ENCODE results near the gene MEF2C. TPM values are rescaled to one million over a fixed set of nuclear protein-coding genes. Genes with fewer than 3 reads are reported as not detected.

MEF2C gene
- total and polyA plus RNA-seq, 4 experiments from 2014 or later, result 0.12 to 1.0 (median 0.28) TPM

DNA sequence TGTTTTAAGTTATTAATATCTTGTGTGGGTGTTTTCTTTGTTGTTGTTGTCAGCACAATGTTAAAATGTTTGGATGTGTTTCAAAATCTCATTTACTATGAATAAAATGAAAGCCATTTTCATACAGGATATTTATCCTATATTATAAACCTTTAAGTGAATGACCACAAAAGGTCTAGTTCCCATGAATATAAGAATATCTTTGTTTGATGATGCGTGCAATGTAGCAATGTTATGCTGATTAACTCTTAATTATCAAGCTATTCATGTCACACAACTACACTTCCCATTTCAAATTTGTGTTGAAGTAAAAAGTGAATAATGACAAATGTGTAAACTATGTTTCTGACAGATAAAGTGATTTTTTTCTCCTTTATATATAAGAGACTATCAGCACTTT is 59.8 kb downstream of the MEF2C start:
- Mint-ChIP-seq H3K9me3 (peaks cover 0 to 1% (median 0%) of the 10 kb centered on the region in 8 donors), H3K4me3 (no peak overlapping the region), H3K36me3 (no peaks in the 10 kb centered on the region), H3K27ac (no peak overlapping the region), H3K27me3 (peaks cover 3 to 8% of the 10 kb centered on the region in 2 donors), H3K4me1 (peaks cover 6 to 18% (median 12%) of the 10 kb centered on the region in 4 donors)
- ChIA-PET CTCF (ENCODE audit: partially characterized antibody) (no interaction called here), POLR2A (ENCODE audit: partially characterized antibody) (no interaction called here)
- H3K4me3 ChIP-seq (ENCODE audit: low read length in 2 of 2), result no peak overlapping the region
- intact Hi-C loops (cut with micrococcal nuclease), result no loop called here
- DNase-seq, result no peak
- no peaks in the 10 kb centered on the region for H3K9me3 ChIP-seq (ENCODE audit: control insufficient read depth in 1 of 2, low read length in 2 of 2)
- peaks cover 13% of the 10 kb centered on the region for H3K4me1 ChIP-seq (ENCODE audit: insufficient read depth, low read length)
- no peaks in the 10 kb centered on the region for H3K36me3 ChIP-seq (ENCODE audit: insufficient read depth, low read length)
- H3K27ac ChIP-seq (ENCODE audit: low read depth, low read length), result no peak overlapping the region
- no peaks in the 10 kb centered on the region for H3K27me3 ChIP-seq (ENCODE audit: insufficient read depth, low read length)

DNA sequence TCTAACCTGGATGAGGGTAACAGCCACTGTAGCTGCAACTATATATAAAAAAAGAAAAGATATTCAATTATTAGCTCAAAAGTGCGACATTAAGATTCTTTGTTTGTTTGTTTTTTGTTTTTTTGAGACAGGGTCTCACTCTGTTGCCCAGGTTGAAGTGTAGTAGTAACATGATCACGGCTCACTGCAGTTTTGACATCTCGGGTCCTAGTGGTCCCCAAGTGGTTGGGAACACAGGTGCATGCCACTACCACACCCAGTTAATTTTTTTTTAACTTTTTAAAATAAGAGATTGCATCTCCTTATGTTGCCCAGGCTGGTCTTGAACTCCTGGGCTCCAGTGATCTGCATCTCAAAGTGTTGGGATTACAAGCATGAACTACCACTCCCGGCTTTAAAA is 61.8 kb downstream of the MEF2C start:
- Mint-ChIP-seq H3K27me3 (peaks cover 3 to 8% of the 10 kb centered on the region in 2 donors), H3K27ac (no peak overlapping the region), H3K4me3 (no peak overlapping the region), H3K4me1 (peaks cover 0 to 5% (median 0%) of the 10 kb centered on the region in 4 donors), H3K36me3 (no peaks in the 10 kb centered on the region), H3K9me3 (peaks cover 0 to 1% (median 0%) of the 10 kb centered on the region in 8 donors)
- no peak overlapping the region for H3K4me3 ChIP-seq (ENCODE audit: low read length in 2 of 2)
- ChIA-PET POLR2A (ENCODE audit: partially characterized antibody) (no interaction called here), CTCF (ENCODE audit: partially characterized antibody) (interaction anchor here (0.6 to 0.8 kb wide), 2 partner anchors 9 to 209 kb away, joined by 3 read pairs; no protein-coding TSS in a partner anchor)
- H3K9me3 ChIP-seq (ENCODE audit: control insufficient read depth in 1 of 2, low read length in 2 of 2), result no peaks in the 10 kb centered on the region
- no peak overlapping the region for H3K27ac ChIP-seq (ENCODE audit: low read depth, low read length)
- H3K27me3 ChIP-seq (ENCODE audit: insufficient read depth, low read length), result no peaks in the 10 kb centered on the region
- no peaks in the 10 kb centered on the region for H3K36me3 ChIP-seq (ENCODE audit: insufficient read depth, low read length)
- DNase-seq, result no peak
- intact Hi-C loops (cut with micrococcal nuclease), result no loop called here
- no peaks in the 10 kb centered on the region for H3K4me1 ChIP-seq (ENCODE audit: insufficient read depth, low read length)

DNA sequence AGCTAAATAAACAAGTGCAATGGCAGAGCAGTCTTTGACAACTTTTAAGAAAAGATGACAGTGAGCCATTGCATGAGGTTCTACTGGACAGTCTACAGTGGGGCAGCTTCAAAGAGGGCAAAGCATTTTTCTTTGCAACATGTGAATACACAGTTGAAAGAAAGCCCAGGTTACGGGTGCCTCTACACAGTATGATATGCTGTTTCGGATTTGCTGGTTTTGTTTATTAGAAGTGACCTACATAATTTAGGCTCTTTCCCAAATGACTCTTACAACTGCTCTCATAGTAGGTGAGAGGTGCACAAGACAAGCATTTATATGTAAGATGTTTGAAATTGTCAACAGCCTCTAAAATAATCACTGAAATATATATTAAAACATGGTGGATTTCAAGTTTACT is 62.4 kb downstream of the MEF2C start:
- no peaks in the 10 kb centered on the region for H3K36me3 ChIP-seq (ENCODE audit: insufficient read depth, low read length)

DNA sequence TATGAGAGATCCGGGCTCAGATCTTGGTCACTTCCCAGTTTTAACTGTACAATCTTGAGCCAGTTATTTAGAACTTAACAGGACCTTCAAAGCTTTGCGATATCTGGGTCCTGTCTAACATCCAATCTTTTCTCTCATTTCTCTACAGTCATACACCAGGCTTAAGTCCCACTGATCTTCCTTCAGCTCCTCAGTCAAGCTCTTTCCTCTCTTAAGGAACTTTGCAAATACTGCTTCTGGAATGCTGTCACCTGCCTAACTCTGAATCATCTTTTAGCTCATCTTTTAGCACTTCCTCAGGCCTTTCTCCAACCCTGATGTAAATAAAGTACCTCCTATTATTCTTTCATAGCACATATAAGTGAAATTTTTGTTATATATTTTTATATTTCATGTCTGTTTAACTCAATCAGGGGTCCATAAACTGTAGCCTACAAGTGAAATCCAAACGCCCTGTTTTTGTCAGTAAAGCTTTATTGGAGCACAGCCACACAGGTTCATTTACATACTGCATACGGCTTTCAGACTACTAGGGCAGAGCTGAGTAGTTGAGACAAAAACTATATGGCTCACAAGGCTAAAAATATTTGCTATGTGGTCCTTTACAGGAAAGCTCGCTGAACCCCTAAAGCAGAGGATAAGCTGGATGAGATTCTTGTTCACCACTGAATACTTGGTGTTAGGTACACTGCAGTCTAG is 63.5 kb downstream of the MEF2C start:
- ChIA-PET CTCF (ENCODE audit: partially characterized antibody) (interaction anchor here (1.1 kb wide), 1 partner anchor 90 kb away, joined by 3 read pairs; no protein-coding TSS in a partner anchor), POLR2A (ENCODE audit: partially characterized antibody) (no interaction called here)
- Histone ChIP-seq H3K9me3 (ENCODE audit: control insufficient read depth in 1 of 2, low read length in 2 of 2) (no peaks in the 10 kb centered on the region), H3K27ac (ENCODE audit: low read depth, low read length) (no peak overlapping the region), H3K36me3 (ENCODE audit: insufficient read depth, low read length) (no peaks in the 10 kb centered on the region), H3K4me1 (ENCODE audit: insufficient read depth, low read length) (no peaks in the 10 kb centered on the region), H3K4me3 (ENCODE audit: low read length in 2 of 2) (no peak overlapping the region), H3K27me3 (ENCODE audit: insufficient read depth, low read length) (no peaks in the 10 kb centered on the region)
- DNase-seq, result no peak
- no peaks in the 10 kb centered on the region for H3K36me3 Mint-ChIP-seq
- peaks cover 0 to 1% (median 0%) of the 10 kb centered on the region in 8 donors for H3K9me3 Mint-ChIP-seq
- H3K27me3 Mint-ChIP-seq, result peaks cover 3 to 8% of the 10 kb centered on the region in 2 donors
- H3K4me3 Mint-ChIP-seq, result no peak overlapping the region
- no peak overlapping the region for H3K27ac Mint-ChIP-seq
- intact Hi-C loops (cut with micrococcal nuclease), result no loop called here
- no peaks in the 10 kb centered on the region for H3K4me1 Mint-ChIP-seq

More for the DNA sequence above, 62.4 kb downstream of the MEF2C start:
- no peak overlapping the region for H3K27ac Mint-ChIP-seq
- Histone ChIP-seq H3K9me3 (ENCODE audit: control insufficient read depth in 1 of 2, low read length in 2 of 2) (no peaks in the 10 kb centered on the region), H3K27ac (ENCODE audit: low read depth, low read length) (no peak overlapping the region), H3K4me1 (ENCODE audit: insufficient read depth, low read length) (no peaks in the 10 kb centered on the region), H3K4me3 (ENCODE audit: low read length in 2 of 2) (no peak overlapping the region), H3K27me3 (ENCODE audit: insufficient read depth, low read length) (no peaks in the 10 kb centered on the region)
- peaks cover 0 to under 1% (median 0%) of the 10 kb centered on the region in 4 donors for H3K4me1 Mint-ChIP-seq
- no peaks in the 10 kb centered on the region for H3K36me3 Mint-ChIP-seq
- intact Hi-C loops (cut with micrococcal nuclease), result no loop called here
- CTCF ChIA-PET (ENCODE audit: partially characterized antibody), result interaction anchor here (0.6 to 0.8 kb wide), 2 partner anchors 10 to 209 kb away, joined by 3 read pairs; no protein-coding TSS in a partner anchor
- peaks cover 0 to 1% (median 0%) of the 10 kb centered on the region in 8 donors for H3K9me3 Mint-ChIP-seq
- no peak for DNase-seq
- H3K27me3 Mint-ChIP-seq, result peaks cover 3 to 8% of the 10 kb centered on the region in 2 donors
- POLR2A ChIA-PET (ENCODE audit: partially characterized antibody), result no interaction called here
- no peak overlapping the region for H3K4me3 Mint-ChIP-seq

DNA sequence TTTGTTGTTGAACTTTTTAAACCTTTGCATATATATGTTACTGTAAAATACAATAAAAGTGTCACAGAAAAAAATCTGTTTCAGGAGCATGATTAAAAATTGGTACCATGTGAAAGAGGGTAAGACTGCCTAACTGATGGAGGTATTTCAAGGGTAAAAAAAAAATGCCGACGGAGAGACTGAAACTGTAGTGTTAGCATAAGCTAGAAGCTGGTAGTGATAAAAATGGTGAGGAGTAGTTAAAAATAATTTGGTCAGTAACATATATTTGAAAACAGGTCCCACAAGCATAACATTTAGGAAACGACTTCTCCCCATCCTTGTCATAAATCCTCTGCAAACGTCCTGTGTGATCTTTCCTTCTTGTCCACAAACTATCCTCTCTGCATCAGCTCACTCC is 64.7 kb downstream of the MEF2C start:
- no peak for DNase-seq
- no peak overlapping the region for H3K4me3 ChIP-seq (ENCODE audit: low read length in 2 of 2)
- no peaks in the 10 kb centered on the region for H3K36me3 ChIP-seq (ENCODE audit: insufficient read depth, low read length)
- H3K27ac ChIP-seq (ENCODE audit: low read depth, low read length), result no peak overlapping the region
- no peaks in the 10 kb centered on the region for H3K4me1 ChIP-seq (ENCODE audit: insufficient read depth, low read length)
- H3K27me3 ChIP-seq (ENCODE audit: insufficient read depth, low read length), result no peaks in the 10 kb centered on the region
- intact Hi-C loops (cut with micrococcal nuclease), result no loop called here
- Mint-ChIP-seq H3K36me3 (no peaks in the 10 kb centered on the region), H3K4me3 (no peak overlapping the region), H3K9me3 (no peaks in the 10 kb centered on the region), H3K4me1 (no peaks in the 10 kb centered on the region), H3K27me3 (peaks cover 3 to 6% of the 10 kb centered on the region in 2 donors), H3K27ac (no peak overlapping the region)
- ChIA-PET CTCF (ENCODE audit: partially characterized antibody) (no interaction called here), POLR2A (ENCODE audit: partially characterized antibody) (no interaction called here)
- H3K9me3 ChIP-seq (ENCODE audit: control insufficient read depth in 1 of 2, low read length in 2 of 2), result no peaks in the 10 kb centered on the region

DNA sequence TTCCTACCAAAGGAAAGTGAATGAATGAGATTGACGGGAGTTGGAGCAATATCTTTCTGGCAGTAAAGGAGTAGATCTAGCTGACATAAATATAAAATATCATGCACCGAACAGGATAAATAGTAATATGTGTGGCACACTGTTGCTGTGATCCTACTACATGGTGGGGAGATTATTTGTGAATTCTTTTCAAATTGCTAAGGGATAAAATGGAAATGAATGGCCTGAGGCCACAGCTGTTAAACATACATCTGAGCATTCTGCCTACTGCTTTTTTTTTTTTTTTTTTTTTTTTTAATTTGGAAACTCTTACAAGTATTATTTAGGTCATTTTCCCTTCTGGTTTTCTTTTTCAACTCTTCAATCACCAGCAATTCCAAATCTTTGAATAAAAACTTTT is 66.8 kb downstream of the MEF2C start:
- Mint-ChIP-seq H3K9me3 (no peaks in the 10 kb centered on the region), H3K4me1 (no peaks in the 10 kb centered on the region), H3K36me3 (no peaks in the 10 kb centered on the region), H3K4me3 (no peak overlapping the region), H3K27ac (no peak overlapping the region), H3K27me3 (peaks cover 3 to 5% of the 10 kb centered on the region in 2 donors)
- no peak overlapping the region for H3K4me3 ChIP-seq (ENCODE audit: low read length in 2 of 2)
- H3K27ac ChIP-seq (ENCODE audit: low read depth, low read length), result no peak overlapping the region
- no peaks in the 10 kb centered on the region for H3K4me1 ChIP-seq (ENCODE audit: insufficient read depth, low read length)
- H3K36me3 ChIP-seq (ENCODE audit: insufficient read depth, low read length), result no peaks in the 10 kb centered on the region
- POLR2A ChIA-PET (ENCODE audit: partially characterized antibody), result no interaction called here
- H3K27me3 ChIP-seq (ENCODE audit: insufficient read depth, low read length), result no peaks in the 10 kb centered on the region
- DNase-seq, result no peak
- intact Hi-C loops (cut with micrococcal nuclease), result no loop called here
- CTCF ChIA-PET (ENCODE audit: partially characterized antibody), result no interaction called here
- H3K9me3 ChIP-seq (ENCODE audit: control insufficient read depth in 1 of 2, low read length in 2 of 2), result no peaks in the 10 kb centered on the region

DNA sequence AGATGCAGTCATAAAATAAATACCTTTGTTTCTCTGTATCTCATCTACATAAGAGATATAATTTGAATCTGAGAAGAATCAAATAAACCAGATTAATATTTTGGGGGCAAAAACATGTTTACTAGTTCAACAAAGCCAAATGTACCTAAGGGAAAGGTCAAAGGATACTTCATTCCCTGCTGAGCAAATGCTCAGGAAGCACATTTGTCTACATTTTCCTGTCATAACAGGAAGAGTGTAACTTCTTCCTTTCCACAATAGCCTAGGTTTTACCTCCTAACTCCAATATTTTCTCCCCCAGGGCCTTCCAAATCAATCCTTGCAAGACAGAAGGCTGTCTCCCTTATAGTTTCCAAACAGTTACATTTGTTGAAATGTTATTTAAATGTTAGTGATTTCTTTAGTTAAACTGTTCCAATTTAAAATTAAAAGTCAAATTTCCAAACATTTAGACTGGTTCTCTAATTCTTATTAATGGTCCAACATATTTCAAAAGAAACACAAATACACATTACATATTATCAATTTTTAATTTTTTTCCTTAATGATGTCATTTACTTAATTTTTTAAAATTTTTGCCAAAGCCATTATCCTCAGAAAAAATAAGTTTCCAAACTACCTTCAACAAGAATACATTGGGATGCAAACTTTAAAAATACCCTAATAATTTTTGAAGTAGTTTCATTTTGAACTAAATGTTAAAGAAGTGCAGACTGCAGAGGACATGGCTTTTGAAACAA is 67.8 kb downstream of the MEF2C start:
- Mint-ChIP-seq H3K27ac (no peak overlapping the region), H3K9me3 (no peaks in the 10 kb centered on the region), H3K4me1 (no peaks in the 10 kb centered on the region), H3K36me3 (no peaks in the 10 kb centered on the region), H3K4me3 (no peak overlapping the region), H3K27me3 (peaks cover 3 to 5% of the 10 kb centered on the region in 2 donors)
- no peaks in the 10 kb centered on the region for H3K27me3 ChIP-seq (ENCODE audit: insufficient read depth, low read length)
- no peak overlapping the region for H3K4me3 ChIP-seq (ENCODE audit: low read length in 2 of 2)
- H3K9me3 ChIP-seq (ENCODE audit: control insufficient read depth in 1 of 2, low read length in 2 of 2), result no peaks in the 10 kb centered on the region
- no peak overlapping the region for H3K27ac ChIP-seq (ENCODE audit: low read depth, low read length)
- POLR2A ChIA-PET (ENCODE audit: partially characterized antibody), result no interaction called here
- H3K36me3 ChIP-seq (ENCODE audit: insufficient read depth, low read length), result no peaks in the 10 kb centered on the region
- DNase-seq, result no peak
- intact Hi-C loops (cut with micrococcal nuclease), result no loop called here
- H3K4me1 ChIP-seq (ENCODE audit: insufficient read depth, low read length), result no peaks in the 10 kb centered on the region
- CTCF ChIA-PET (ENCODE audit: partially characterized antibody), result no interaction called here
